COR-L47 (cell line): ENCODE data around the gene KIRREL1.

Experiments used
- DNase-seq: peaks from one replicate; lab custom pipeline; 2025; lab: John Stamatoyannopoulos, UW

Gene KIRREL1

DNA sequence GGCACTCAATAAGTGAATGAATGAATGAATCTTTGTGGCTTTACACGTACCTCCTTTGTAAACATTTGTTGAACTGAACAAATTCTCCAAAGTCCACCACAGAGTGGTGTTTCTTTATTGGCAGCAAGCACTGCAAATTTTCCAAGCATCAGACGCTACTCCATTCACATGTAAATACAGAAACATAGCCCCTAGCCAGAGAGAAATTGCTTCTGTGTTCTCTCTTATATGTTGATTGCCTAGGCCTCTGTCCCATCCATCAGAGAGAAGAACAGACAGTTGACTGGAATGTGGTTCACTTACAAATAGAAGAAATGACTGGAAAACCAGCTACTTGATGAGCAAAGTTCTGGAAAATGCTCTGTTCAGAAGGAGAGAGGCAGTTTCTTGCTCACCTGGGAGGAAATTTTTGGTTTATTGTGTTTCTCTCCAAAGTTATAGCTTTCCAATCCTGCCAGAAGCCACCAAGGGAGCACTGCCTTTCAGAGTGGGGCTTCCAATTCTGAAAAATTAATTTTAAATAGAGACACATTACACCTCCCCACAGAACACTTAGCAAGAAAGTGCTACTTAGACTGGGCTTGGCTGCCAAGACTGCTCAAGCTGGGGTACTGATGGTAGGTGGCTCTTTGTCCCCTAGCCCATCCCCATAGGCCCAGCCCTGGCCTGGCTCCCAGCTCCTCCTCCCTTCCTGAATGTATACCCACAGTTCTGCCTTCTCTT lies 18.1 kb upstream of the KIRREL1 start:
- no peak for DNase-seq

DNA sequence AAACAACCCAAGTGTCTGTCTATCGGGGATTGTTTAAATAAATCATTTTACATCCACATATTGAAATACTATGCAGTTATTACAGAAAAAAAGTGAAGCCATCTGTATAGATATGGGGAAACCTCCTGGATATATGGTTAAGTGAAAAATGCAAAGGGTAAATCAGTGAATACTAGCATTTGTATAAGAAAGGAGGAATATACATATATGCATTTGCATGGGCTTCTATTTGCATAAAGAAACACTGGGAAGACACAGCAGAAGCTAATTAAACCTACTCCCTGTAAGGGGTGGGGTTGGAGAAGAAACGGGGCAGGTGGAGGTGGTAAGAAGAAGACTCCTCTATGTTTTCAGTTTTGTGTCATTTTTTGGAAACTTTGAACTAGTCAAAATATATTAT lies 16.6 kb upstream of the KIRREL1 start:
- DNase-seq, result no peak

DNA sequence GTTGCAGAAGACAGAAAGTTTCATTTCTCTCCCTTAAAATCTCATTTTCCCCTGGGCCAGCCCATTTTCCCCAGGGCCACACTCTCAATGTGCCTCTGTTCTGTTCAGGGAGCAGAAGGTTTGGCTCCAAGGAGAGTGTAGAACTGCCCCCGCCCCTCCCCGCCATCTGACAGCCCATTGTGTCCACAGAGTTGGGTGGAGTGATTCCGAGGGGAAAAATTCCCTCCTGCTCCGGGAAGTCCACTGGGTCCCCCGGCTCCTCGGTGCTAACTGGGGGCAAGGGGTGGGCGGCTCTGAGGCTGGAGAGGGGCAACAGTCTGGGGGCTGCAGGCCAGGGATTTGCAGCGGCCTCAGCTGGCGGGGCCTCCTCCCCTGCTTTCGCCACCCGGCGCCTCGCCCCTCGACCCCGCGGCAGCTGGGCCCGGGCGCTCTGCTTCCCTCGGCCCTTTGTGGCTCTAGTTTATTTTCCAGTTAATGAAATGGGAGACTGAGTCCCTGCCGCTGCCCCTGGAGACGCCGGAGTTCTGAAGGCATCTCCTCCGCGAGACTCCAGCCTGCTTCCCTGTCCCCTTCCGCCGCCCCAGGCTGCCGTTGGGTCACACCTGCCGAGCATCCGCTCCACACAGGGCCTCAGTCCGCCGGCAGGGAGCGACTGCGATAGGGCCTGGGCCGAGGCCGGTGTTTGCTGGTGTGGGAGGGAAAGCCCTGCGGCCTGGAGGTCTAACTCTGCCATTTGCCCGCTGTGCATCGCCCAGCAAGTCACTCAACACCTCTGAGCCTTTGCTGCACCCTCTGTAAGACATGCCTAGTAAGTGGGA lies 14.7 kb upstream of the KIRREL1 start:
- no peak for DNase-seq

DNA sequence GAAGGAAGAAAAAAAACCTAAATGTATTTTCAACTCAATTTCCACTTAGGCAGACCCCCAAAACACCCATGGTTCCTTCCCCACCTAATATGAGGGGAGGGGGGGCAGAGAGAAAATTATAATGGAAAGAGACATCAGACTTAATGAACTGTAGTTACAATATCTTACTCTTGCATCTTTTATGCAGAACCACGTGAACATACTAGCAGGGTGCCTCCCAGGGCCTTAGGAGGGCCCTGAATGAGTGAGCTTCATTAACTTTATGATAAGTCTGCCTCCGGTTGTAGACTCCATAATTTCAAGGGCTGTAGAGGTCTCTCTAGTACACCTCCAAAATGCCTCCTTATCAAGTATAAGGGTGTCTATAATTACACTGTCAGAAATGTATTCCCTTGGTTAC lies 11.3 kb upstream of the KIRREL1 start:
- no peak for DNase-seq

DNA sequence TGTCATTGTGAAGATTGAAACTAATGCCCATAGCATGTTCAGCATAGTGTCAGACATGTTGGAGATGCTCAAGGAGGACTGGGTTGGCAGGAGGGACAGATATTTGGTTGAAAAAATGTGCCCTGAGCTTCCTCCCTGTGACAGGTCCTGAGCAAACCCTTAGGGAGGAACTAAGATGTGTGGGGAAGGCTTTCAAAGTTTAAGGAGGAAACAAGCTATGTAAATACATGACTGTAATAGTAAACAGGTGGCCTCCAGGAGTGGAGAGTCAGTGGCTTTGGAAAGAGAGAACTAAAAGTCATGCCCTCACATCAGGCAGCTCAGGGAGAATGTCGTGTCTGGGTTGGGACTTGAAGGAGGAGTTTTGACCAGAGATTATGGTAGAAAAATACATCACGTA lies 9.7 kb upstream of the KIRREL1 start:
- no peak for DNase-seq

DNA sequence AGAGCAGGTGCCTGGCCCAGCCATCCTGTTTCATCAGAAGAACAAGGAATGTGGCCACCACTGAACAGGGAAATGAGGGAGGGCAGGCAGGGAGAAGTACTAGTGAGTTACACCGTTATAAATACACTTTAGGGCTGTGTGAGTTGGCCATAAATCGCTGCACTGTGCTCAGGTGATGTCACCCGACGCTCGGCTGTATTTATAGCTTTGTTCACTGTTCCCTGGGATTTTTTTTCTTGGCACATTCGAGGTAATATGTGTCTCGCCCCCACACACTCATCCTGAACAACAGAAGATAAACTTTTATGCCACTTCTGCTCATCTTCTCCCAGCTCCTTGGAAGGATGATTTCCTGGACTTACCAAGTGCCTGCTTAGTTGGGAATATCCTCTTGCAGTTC lies 9.0 kb upstream of the KIRREL1 start:
- DNase-seq, result no peak

DNA sequence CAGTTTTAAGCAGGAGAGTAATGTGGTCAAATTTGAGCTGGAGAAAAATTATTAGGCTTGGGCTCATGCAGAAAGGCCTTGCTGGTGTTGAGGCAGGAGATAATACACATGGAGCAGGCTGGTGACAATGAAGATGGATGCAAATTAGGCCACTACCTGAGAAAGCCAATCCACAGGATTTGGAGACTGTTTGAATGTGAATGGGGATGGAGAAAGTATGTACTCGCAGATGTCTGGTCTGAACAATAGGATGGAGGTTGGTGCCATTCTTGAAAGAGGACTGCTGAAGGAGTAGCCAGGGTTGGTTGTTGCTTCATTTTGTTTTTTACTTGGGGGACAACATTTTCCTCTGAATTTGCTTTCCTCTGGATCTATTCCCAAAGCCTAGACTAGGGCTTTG lies 8.0 kb upstream of the KIRREL1 start:
- DNase-seq, result no peak

DNA sequence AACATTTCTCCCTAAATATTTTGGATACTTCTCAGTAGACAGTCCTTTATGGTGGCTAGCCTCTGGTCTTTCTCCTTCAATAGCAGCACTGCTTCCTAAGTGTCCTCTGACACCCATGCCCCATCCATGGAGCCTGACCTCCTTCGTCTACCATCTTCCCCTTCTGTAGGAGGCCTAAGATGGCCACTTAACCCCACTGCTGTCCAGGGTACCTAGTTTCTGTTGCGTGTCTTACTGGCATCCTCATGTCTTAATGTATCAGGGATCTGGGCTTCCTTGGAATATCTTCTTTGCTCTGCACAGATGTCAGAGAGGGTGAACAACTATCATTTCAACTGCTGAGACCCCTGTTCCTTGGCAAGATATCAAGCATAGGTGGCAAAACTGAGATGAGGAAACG lies 5.4 kb upstream of the KIRREL1 start:
- no peak for DNase-seq

DNA sequence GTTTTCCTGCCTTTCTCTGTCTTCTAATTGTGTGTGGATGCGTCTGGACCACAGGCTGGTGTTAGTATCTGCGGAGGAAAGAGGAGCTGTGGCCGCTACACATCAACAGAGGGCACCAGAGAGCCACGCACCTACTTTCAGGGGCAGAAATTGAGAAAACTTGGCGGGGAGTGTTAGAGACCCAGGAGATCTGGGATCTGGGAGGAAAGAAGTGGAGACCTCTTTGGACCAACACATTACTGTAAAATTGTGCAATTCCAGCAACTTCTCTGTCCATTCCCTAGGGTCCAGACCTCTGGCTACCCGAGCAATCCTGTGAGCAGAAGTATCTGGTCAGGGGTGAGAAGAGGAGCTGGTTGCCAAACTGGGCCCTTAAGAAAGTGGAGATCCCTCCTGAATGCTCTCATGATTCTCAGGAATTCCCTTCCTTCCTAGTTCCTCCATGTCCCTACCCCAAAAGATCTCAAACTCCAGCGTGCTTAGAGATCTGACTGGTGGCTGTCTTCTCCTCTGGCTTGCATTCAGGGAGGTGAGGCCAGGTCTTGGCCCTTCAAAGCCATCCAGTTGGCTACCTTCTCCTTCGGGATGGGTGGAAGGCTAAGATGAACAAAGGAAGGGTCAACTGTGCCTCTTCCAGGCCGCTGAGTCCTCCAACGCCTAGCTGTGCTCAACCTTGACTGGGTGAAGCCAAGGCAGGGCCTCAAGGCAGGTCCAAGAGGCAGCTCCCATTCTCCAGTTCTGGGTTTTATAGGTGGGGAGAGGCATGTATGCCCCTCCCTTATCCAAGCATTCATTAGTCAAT lies 1.2 kb upstream of the KIRREL1 start:
- peak; percentile 55 for DNase-seq

DNA sequence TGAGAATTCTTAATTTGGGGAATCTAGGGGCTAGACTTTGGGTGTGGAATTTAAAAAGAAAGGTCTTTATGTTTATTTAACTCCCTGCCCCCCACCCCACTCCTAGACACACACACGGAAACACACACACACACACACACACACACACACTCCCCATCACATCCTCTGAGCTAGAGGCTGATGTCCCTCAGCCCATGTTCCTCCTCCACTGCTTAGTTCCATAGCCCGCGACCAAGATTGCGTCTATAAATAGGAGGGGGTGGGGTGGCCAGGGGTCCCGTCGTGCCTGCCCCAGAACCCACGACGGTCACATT lies 655 bp upstream of the KIRREL1 start:
- no peak for DNase-seq

DNA sequence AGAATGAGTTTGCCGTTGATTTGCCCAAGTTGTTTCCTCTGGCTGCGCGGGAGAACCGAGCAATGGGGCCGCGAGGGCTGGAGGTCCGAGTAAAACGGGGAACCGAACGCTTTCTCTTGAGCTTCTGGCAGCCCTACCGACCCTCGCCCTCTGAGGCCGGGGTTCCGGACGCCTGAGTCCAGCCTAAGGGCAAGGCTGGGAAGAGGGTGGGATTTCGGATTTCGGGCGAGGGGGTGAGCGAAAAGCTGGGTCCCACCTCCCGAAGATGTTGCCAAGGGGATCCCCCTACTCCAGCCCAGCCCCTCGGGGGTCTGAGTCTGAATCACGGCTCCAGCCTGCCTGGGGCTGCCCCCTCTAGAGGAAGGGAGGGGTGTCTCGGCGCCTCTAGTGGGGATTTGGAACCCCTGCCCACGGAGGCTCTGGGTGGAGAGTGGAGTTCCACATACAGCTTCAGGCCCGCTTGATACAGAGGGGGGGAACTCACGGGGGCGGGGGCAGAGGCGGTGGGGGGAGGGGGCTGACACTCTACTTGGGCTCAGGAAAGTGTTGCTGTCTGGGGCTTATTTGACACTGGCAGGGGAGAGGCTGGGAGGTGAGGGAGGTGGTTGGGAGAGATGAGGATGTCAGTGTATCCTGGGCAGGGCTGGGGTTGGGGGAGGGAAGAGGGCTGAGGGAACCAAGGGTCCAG lies 617 bp downstream of the KIRREL1 start:
- no peak for DNase-seq

DNA sequence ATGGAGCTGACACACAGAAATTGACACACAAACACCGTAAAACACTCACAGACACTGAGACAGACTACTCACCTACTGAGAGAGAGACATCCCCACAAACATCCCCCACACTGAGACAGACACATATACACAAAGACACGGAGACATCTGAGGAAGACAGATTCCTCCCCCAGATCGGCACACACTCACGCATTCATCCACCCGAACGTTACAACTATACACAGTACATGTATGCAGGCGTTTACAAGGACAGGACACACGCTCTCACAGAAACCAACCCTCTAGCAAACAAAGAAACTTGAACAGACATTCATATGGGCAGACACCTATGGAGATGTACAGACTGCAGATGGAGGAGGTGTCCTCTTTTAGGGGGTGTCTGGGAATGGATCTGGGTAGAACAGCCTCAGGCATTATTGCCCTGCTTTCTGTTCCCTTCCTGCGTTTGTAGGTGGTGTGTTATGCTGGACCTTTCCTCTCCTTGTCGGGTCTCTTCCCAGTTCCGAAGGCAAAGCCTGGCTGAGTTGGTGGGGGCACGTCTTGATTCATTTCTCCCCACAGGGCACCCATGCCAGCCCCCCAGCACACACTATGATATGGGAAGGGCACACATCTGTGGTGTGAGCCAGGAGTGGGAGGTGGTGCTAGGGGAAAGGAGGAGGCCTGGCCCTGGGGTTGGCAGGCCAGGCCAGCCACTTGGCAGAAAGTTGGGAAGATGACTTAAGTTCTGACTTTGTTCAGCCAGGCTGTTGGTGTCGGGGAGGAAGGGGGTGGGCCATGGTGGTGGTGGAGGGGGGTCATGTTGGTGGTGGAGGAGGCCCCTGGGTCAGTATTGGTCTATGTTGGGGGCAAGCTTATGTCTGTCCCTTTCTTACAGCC lies 1.5 kb downstream of the KIRREL1 start:
- DNase-seq, result no peak

DNA sequence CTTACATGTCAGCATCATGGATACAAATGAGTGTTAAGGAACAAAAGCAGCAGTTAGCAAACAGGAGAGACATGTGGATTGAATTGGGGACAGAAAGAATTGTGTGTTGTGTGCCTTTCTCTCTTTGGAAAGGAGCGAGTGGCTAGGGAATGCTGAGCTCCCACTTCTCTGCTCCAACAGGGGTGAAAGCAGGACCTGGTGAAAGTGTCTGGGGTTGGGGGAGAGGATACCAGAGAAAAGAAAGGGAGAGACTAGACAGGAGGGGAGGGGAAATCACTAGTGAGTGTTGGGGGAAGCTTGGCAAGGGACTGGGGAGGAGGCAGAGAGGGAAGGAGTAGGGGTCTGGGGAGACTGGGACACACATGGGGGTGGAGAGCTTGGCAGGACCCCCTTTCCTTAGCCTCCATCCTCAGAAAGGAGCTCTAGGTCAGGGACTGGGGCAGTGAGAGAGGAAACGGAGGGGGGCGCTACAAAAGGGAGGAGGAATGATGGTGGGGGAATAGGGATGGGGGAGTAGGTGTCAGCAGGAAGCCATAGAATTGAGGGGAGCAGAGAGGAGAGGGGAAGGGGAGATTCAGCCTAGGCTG lies 2.2 kb downstream of the KIRREL1 start:
- DNase-seq, result no peak

DNA sequence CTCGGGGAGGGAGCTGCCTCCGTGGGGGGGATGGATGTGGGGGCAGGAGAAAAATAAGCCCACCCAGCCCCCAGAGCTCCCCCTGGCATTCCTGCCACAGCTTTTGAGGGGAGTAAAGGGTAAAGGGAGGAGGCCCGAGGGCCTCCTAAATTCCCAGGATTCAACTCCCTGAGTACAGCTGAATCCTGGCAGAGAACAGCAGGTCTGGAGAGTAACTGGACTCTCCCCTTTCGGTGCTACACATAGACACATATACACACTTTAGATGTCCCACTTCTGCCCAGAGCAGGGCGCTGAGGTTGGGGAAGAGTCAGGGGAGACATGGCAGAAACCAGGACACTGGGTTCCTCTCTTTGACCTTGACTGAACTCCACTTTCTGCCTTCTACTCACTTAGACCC lies 3.0 kb downstream of the KIRREL1 start:
- no peak for DNase-seq

DNA sequence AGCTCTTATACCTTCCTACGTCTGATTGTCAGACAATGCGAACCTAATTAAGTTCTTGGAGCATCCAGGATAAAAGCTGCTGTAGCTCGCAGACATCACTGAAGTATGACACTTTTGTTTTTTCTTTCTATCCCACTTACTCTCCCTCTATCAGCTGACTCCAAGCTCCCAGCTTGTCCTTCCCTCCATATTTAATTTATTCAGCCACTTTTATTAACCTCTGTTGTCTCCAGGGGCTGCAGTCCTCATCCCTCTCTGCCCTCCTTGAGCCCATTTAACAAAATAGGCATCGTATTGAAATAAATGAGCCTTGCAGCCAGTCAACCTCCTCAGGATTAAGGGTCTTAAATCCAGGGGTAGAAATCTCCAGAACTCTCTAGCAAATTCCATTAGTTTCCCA lies 7.1 kb downstream of the KIRREL1 start:
- no peak for DNase-seq

DNA sequence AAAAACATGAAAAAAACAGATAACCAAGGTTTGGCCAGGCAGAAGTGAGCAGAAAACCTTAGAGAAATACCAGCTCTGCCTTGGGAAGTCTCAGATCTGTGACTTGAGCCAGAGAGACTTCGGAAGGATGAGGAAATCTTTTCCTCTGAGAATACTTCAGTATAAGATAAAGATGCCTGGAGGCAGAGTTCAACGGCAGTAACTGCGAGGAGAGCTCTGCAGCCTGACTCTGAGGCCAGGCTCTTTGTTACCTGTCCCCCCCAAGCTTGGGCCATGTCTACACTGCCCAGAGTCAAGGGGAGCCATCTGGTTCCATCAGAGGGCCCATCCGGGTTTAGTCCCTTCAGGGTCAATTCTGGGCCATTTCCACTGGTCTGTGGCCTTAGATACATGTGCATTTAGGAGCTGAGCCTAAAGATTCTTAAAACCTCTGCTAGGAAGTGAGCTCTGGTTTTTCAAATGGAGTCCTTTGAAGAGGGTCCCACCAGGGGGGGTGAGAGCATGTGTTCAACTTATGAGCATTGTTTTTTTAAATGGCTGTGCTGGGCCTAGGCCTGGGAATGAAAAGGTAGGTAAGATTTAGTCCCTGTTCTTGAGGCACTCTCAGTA lies 8.7 kb downstream of the KIRREL1 start:
- DNase-seq, result no peak

DNA sequence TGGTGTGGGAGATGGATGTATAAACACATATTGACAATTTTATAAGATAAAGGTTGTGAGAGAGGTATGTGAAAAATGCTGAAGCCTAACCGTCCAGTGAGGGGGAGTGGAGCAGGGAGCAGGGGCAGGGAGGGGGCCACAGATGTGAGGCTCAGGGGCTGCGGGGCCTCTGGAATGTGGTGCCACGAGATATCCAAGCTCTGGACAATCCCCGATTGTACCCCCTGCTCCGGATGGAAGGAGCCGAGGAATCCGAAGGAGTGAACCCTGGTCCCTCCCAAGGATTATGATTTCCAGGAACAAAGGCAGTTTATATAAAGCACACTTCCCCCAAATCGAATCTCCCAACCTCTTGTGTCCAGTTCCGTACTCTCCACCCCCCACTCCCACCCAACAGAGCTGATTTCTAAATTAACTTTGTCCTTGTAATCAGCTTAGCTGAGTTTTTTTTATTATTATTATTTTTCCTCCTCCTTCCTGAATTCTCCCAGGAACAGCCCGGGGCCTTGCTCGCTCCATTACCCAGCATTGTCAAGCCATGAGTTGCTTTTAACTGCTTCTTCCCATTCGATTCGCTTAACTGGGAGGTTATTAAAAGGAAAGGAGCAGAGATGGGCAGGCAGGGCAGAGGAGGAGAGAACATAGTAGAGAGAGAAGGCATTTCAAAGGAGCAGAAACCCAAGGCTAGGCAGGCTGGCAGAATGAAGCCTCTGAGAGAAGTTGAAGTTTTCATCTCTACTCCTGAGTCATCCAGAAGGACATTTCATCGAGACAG lies 9.4 kb downstream of the KIRREL1 start:
- no peak for DNase-seq

DNA sequence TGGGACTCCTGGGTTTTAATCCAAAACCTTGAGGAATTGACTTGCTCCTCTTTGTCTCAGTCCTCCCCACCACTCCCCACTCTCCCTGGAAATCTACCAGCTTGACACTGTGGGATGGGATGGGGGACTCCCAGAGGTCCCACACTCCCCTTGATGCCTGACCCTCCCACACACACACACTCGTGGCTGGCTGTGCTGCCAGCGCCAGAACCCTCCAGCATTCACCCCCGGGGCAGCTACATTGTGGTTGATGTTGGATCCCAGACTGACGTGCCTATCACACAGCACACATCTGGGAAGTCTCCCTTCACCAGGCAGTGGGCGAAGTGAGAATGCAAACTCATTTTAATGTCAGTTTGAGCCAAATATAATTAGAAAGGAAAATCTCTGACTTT lies 10.0 kb downstream of the KIRREL1 start:
- no peak for DNase-seq

DNA sequence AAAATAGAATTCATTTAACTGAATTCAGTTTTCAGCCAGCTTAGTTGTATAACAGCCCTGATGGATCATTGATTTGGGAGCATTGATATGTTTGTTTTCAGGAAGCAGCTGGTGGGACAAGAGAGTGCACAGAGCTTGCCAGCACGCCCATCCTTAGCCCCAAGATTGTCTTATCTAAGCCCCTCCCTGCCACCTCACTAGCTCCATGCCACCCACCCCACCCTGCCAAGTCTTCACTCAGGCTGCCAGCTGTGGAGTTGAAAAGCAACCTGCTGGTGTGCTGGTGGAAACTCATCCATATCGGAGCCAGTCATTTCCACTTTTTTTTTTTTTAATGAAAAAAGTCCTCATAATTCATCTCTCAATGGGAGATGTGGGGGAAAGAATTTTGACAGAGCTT lies 11.8 kb downstream of the KIRREL1 start:
- no peak for DNase-seq

DNA sequence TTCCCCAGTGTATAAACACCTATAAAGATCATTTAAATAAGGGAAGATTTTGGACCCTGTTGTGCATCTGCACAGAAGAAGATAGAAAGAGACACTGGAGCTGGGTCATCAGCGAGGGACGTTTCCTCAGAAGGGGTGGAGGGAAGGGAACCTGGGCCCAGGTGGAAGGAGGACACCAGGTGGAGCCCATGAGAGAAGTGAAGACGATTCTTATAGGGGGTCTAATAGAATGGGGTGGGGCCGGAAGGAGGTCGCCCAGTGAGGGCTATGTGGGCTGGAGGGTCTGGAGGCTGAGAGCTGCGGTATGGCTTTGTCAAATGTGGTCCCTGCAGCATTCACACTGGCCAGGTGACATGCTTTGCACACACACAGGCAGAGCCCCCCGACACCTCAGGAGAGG lies 13.7 kb downstream of the KIRREL1 start:
- no peak for DNase-seq
